Stimulated activated CD8-positive, alpha-beta memory T cell treated with anti-CD3 and anti-CD28 coated beads, Interleukin-15, amount 100 ng/mL, for 1 hour (primary cell): ENCODE results near the gene PAFAH1B1.
"Not testable (repeated sequence)": the region's sequence is repeated elsewhere in the genome, so short reads cannot be mapped to it uniquely, and the experiment has no call there.

ENCODE experiments used
- DNase-seq: peaks from one replicate; pipeline ENCODE4 v3.0.0-alpha.2; 2020; ENCODE audit warnings: low read depth

The PAFAH1B1 gene

DNA sequence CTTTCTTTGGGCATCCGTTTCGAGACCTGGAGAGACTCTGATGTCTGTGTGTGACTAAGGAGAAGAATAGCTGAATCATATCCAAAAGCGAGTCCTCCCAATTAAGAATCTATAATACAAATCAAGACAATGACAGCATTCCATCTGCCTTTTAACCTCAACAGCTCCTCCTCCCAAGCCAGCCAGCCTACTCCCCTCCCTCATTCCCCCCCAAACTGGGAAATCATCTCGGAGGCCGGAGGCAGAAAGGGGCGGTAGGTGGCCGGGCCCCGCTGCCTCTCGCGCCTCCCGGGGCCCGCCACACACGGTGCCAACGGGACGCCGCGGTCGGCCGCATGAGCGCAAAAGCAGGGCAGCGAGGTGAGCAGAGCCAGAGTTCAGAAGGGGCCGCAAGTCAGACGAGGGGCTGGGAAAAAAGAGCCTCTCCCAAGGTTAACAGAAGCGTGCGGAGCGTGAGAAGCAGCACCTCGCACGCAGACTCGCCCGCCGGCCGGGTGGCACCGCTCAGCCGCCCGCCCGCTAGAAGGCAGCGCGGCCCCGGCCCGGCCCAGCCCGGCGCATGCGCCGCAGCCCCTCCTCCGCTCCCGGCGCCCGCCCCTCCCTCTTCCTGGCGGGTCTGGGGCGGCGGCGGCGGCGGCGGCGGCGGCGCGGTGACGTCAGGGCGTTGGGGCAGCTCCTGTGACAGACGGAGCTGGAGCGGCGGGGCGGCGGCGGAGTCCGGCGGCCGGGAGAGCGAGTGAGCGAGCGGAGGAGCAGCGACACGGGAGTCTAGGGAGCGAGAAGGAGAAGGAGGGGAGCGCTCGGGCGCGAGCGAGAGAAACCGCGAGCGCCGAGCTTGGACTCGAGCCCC is at the start of gene PAFAH1B1:
Gene PAFAH1B1 (plus strand): TSS at position 684 of the 850 bp plus-strand sequence. CDS start 44,635 bp downstream, outside the sequence.
- DNase-seq, result peak; percentile 81

DNA sequence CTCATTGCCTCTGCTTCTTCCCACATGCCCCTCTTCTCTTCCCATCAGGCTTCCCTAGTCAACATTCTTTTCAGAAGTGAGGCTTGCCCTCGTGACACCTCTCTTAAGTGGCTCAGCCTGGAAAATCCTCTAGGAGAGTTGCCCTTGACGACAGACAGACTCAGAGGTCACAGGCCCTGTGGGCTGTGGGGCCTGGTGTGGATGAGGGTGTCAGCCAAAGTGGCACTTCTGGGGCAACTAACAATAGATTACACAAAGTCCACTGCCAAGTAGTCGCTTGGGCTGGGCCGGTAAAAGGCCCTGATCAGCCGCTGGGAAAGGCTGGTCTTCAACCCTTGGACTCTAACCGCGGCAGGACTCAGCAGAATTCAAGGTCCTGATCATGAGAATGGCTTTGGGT is 48.1 kb upstream of the PAFAH1B1 start:
- no peak for DNase-seq

DNA sequence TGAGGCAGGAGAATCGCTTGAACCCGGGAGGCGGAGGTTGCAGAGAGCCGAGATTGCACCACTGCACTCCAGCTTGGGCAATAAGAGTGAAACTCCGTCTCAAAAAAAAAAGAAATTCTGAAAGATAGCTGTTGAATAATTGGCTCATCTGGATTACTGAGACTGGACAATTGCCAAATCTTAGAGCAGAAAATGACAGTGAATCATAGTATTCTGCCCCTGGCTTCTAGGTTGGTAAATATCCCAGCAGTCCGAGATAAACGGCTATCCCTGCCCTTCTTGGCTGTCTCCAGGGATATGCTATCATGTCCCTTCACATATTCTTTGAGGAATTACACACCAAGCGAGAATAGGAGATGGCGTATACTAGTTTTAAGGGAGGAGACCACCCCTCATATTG is 46.3 kb upstream of the PAFAH1B1 start:
- DNase-seq, result no peak

DNA sequence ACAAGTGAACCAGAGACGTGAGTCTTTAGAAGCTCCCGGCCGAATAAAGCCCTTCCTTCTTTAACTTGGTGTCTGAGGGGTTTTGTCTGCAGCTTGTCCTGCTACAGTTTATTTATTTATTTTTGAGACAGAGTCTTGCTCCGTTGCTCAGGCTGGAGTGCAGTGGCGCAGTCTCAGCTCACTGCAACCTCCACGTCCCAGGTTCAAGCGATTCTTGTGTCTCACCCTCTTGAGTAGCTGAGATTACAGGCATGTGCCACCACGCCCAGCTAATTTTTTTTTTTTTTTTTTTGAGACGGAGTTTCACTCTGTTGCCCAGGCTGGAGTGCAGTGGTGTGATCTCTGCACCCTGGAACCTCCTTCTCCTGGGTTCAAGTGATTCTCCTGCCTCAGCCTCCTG is 45.4 kb upstream of the PAFAH1B1 start:
- DNase-seq, result not testable (repeated sequence)

DNA sequence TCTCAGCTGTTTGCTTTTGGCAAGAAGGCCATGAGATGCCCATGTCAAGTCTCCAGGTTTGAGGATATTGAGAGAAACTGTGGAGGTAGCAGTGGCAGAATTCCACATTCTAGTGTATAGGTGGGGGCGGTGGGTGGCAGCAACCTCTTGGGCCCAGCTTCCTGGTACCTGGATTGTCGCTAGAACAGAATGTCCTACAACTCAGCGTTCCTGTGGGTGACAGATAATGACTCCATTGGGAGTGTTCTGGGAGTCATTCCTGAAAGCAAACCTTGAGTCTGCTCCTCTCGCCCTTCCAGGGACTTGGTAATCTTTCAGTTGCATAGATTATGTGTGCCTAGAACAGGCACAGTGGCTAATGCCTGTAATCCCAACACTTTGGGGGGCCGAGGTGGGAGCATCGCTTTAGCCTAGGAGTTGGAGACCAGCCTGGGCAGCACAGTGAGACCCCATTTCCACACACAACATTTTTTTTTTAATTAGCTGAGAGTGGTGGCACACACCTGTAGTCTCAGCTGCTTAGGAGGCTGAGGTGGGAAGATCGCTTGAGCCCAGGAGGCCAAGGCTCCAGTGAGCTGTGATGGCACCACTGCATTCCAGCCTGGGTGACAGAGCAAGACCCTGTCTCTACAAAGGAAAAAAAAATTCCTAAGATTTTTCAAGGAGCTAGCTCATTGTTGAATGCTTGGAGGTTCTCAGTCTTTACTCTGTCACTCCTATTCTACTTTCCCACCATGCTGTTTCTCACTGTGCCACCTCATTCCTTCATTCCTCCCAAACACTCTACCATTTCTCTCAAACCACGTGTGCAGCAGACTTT is 43.9 kb upstream of the PAFAH1B1 start:
- DNase-seq, result no peak

DNA sequence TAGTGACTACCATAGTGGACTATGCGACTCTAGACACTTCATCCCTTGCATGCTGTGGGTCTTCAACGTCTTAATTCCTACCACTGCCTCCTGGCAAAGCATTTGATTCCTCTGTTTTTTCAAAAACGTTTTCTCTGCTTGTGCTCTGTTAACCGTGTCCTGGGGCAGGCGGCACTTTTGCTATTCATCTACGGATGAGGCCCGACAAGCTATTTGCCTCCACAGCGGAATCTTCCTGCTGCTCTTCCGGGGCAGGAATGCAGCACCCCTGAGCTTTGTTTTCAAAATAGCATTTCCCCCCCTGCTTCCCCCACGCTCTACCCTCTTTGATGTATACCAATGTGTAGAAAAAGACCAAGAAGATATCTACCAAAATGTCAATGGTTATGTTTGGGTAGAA is 42.0 kb upstream of the PAFAH1B1 start:
- DNase-seq, result no peak

DNA sequence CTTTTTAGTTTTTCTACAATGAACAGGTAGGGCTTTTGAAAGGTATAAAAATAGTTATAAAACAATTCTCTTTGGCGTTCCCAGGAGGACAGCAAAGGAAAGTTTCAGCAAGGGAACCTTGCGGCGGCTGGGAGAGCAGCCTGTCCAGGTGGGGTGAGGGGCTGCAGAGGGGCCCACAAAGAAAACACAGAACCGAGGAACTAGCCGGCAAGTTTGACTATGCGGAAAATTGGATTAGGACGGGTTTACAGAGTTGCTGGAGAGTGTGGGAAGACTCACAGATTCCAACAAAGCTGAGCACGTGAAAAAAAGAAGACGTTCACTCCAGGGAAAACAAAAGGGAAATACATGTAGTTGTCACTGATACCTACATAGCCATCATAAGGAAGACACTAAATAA is 41.5 kb upstream of the PAFAH1B1 start:
- DNase-seq, result no peak

DNA sequence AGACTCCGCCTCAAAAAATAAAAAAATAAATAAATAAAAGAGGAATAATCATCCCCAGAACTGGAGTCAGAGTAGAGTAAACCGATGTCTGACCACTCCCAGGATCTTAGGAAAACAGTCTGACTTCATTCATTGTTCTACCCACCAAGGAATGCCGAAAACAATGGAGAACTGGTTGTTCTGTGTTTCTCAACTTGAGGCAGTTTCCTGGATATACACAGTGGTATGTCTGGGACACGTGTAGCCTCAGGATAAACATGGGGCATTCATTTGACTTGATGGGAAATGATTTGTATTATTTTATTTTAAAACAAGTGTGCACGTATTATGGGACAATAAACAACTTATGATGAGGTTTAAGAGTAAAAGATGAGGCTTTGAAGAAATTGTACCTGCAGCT is 32.8 kb upstream of the PAFAH1B1 start:
- no peak for DNase-seq

DNA sequence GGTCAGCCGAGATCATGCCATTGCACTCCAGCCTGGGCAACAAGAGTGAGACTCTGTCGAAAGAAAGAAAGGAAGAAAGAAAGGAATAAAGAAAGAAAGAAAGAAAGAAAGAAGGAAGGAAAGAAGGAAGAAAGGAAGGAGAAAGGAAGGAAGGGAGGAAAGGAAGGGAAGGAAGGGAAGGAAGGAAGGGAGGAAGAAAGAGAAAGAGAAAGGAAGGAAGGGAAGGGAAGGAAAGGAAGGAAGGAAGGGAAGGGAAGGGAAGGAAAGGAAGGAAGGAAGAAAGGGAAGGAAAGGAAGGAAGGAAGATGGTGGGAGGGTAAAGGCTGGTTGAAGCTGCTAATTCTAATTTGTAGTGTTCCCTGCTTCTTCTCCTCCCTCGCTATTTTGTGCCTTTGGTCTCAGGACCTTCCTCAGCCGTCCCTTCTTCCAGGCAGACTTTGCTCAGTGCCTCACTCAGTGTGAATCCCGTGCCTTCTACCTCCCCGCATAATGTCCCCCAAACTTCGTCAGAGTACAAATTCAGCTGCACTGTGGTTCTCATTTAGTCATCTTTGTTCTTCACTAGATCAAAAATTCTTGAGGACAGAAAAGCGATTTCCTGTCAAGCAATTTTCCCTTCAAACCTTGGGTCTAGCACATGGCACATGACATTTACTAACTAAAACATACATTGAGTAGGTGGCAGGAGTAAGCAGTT is 31.1 kb upstream of the PAFAH1B1 start:
- no peak for DNase-seq

DNA sequence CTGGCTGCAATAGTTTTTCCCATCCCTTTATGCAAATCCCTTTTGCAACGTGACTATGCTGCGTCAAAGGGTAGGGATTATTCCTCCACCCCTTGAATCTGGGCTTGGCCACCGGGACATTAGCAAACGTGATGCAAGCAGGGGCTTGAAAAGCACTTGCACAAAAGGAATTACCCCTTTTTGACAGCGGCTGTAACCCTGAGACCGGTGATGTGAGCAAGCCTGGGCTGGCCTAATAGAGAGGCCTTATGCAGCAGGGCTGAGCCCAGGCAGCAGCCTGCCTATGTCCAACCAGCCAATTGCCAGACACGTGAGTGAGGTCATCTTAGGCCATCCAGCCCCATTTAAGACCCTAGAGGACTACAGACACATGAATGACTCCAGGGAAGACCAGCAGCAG is 30.4 kb upstream of the PAFAH1B1 start:
- DNase-seq, result no peak

DNA sequence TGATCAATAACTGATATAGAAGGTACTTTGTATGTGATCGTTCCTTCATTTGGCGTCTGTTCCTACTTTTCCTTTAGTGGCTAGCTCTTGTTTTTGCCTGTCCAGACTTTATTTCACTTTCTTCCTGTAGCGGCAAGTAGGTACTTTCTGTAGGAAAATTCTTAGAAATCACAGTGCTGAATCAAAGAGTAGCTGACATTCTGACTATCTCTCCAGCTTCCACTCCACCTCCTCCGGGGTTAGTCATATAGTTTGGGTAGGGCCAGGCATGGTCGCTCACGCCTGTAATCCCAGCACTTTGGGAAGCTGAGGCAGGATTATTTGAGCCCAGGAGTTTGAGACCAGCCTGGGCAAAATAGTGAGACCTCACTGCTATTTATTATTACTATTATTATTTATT is 29.9 kb upstream of the PAFAH1B1 start:
- no peak for DNase-seq

DNA sequence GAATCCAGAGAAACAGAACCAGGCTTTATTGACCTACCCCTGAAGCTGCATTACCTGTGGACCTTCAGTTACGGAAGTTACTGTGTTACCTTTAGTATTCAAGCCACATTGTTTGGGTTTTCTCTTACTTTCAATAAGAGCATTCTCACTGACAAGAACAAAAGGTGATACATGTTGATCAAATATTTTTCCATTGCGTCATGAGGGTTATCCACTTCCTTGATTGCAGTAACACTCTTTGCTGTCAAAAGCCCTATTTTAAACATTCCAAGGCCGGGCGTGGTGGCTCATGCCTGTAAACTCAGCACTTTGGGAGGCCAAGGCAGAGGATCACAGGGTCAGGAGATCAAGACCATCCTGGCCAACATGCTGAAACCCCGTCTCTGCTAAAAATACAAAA is 28.6 kb upstream of the PAFAH1B1 start:
- no peak for DNase-seq

DNA sequence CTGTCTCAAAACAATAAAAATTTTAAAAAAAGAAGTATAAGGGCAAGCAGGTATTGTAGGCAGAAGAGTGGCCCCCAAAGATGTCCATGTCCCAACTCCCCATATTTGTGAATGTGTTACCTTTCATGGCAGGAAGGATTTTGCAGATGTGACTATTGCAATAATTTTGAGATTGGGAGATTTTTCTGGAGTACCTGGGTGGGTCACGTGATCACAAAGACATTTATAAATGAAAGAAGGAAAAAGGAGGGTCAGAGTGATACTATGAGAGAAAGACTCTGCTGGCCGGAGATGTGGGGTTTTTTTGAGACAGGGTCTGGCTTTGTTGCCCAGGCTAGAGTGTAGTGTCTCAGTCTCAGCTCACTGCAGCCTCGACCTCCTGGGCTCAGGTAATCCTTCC is 27.4 kb upstream of the PAFAH1B1 start:
- DNase-seq, result no peak

DNA sequence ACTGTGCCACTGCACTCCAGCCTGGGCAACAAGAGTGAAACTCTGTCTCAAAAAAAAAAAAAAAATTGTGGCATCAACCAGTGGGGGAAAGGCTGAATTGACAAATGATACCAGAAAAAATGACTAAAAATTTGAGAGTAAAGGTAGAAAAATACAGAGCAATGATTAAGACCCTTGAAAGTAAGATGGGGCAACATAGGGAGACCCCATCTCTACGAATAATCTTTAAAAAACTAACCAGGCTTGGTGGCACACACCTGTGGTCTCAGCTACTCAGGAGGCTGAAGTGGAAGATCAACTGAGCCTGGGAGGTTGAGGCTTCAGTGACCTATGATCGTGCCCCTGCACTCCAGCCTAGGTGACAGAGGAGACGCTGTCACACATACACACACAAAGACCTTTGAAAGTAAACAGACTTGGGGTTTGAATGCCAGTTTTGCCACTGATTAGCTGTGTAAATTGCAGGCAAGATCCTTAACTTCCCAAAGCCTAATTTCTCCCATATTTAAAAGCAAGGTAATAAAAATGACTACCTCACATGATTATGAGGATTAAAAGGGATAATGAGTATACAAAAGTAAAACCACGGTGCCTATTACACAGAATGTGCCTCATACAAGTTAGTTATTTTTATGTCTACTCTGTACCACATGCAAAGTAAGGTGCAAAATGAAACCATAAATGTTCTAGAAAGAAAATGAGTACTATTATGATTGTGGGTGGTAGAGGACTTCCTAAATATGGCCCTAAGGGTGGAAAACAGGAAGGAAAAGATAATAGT is 21.7 kb upstream of the PAFAH1B1 start:
- DNase-seq, result no peak

DNA sequence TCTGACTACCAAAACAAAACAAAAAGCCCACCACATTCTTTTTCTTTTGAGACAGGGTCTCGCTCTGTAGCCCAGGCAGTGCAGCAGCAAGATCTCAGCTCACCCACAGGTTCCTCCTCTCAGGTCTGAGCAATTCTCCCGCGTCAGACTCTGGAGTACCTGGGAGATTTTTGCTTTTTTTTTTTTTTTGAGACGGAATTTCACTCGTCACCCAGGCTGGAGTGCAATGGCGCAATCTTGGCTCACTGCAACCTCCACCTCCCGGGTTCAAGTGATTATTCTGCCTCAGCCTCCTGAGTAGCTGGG is 21.2 kb upstream of the PAFAH1B1 start:
- DNase-seq, result not testable (repeated sequence)

DNA sequence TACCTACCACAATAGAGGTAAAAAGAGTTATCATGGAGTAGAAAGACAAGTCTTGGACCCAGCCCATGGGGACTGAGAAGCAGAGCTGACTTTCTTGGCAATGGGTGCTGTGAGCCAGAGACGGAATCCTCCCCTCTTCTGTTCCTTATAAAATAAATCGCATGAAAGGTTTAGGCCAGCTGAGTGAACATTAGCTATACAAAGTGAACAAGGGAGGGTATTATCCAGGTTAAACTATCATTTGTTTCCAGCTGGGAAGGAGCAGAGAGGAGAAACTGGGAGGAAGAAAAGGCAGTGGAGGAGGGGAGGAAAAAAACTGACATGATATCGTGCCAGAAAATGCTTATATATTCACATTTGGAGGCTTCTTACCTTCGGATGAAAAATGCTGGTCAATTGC is 13.3 kb upstream of the PAFAH1B1 start:
- no peak for DNase-seq

DNA sequence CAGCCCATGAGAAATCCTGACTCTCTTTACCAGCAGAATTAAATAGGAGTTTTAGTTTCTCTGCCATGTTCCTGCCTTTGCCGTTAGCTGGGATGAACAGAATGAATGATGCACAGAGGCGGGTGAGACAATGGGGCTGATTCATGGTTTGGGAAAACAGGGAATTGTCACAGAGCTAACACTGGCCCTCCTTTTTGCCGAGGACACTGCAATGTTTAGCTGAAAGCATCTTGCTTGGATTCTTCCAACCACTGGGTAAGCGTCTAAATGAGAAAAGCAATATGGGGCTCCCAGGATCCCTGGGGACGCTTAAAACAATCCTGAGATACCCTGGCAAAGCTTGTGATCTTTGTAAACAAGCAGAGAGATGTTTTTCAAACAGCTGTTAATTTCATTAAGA is 12.8 kb upstream of the PAFAH1B1 start:
- DNase-seq, result no peak

DNA sequence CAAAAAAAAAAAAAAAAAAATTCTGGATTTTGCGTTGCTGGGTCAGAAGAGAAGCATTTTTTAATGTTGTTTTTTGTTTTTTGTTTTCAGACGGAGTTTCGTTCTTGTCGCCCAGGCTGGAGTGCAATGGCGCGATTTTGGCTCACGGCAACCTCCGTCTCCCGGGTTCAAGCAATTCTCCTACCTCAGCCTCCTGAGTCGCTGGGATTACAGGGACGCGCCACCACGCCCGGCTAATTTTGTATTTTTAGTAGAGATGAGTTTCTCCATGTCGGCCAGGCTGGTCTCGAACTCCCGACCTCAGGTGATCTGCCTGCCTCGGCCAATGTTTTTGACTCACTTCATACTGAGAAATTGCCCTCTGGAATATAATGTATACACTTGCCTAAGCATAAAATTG is 11.0 kb upstream of the PAFAH1B1 start:
- no peak for DNase-seq

DNA sequence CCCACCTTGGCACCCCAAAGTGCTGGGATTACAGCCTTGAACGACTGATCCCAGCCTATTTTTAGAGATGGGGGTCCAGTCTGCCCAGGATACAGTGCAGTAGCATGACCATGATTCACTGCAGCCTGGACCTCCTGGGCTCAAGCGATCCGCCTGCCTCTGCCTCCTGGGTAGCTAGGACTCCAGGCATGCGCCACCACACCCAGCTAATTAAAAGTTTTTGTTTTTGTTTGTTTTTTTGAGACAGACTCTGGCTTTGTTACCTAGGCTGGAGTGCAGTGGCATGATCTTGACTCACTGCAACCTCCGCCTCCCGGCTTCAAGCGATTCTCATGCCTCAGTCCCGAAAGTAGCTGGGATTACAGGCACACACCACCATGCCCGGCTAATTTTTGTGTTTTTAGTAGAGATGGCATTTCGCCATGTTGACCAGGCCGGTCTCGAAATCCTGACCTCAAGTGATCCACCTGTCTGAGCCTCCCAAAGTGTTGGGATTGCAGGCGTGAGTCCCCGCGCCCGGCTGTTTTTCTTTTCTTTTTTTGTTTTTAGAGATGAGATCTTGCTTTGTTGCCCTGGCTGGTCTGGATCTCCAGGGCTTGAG is 2.3 kb upstream of the PAFAH1B1 start:
- DNase-seq, result no peak

DNA sequence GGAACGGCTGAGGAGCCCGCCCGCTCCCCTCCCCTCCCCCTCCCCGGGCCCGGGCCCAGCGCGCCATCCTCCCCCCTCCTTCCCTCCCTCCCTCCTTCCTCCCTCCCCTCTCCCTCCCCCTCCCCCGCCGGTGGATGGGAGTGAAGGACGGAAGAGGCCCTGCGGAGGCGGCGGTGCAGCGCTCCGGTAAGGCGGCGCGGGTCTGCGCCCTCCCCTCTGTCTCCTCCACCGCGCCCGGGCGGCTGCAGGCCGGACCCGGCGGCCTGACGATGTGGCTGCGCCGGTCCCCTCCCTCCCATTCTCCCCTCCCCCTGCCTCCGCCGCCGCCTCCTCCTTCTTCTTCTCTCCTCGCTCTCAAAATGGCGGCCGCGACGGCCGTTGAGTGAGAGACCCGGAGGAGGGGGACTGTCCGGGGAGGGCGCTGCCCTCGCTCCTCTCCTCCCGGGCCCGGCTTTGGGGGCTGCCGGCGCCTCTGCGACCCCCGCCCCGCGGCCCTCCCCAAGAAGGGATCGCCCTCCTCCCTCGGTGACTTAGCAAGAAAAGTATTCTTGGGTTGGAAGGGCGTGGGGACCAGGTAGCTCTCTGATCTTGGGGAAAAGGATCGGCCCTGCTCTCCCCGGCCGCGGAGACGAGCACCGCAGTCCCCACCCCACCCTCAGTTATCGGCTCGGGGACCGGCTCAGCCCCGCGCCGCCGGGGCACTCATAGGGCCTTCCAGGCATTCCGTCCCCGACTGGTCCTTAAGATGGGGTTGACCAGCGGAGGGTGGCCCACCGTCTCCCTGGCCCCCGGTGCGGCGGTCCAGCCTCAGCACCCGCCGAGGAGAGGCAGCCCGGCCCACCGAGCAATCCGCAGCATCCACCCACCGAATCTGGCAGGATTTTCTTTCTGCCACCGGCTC is 617 bp downstream of the PAFAH1B1 start:
- peak; percentile 63 for DNase-seq
